Endothelial cell of umbilical vein (primary cell): ENCODE results near the gene BASP1. TPM values are rescaled to one million over a fixed set of nuclear protein-coding genes. Genes with fewer than 3 reads are reported as not detected.

ENCODE experiments used
- BruUV-seq: library from RNA; stranded (reverse); fragments of 400-500 nt; replicated peaks from 2 replicates; lab custom pipeline; 2021; lab: Mats Ljungman, UMichigan
- CTCF ChIA-PET: fragments of 300-600, 350-600 bp; sonication (Branson Sonifier 250); formaldehyde crosslinking; loops from one replicate; lab custom pipeline; 2021; ENCODE audit warnings: antibody characterized with exemption, inconsistent platforms; lab: Charles Lee
- POLR2A ChIA-PET: fragments of 300-600, 350-600 bp; sonication (Branson Sonifier 250); formaldehyde crosslinking; loops from one replicate; lab custom pipeline; 2021; ENCODE audit warnings: antibody characterized with exemption, inconsistent platforms; lab: Charles Lee
- DNase-seq: peaks from one replicate; pipeline ENCODE4 v3.0.0-alpha.2; 2011; ENCODE audit warnings: low read depth, low spot score
- FAIRE-seq: peaks from 2 replicates; lab custom pipeline; 2011; peaks lifted over from hg19 to GRCh38; lab: Jason Lieb, UNC
- H2AFZ ChIP-seq: 2 replicates; pipeline ENCODE4 v1.6.0; 2012; ENCODE audit warnings: low read depth, low read length, control low read depth, inconsistent platforms
- H3K27ac ChIP-seq: 2 replicates; pipeline ENCODE4 v1.5.1; 2011; ENCODE audit warnings: low read depth, mild to moderate bottlenecking, control low read depth, low read length, moderate library complexity; ENCODE audit not compliant: insufficient read depth
- H3K27me3 ChIP-seq, 2 experiments: 2 replicates each; pipeline versions ENCODE4 v1.6.0 to v1.6.1; 2011; ENCODE audit warnings: low read length in 2 of 2, mixed read lengths in 1 of 2; ENCODE audit not compliant: control insufficient read depth in 2 of 2, insufficient read depth in 2 of 2
- H3K36me3 ChIP-seq, 2 experiments: 2 replicates in 1 of 2; 3 replicates in 1 of 2; pipeline ENCODE4 v1.5.1; 2011; ENCODE audit warnings: low read length in 2 of 2, mild to moderate bottlenecking in 1 of 2, moderate library complexity in 1 of 2; ENCODE audit not compliant: control insufficient read depth in 2 of 2, insufficient read depth in 2 of 2; ENCODE audit errors: extremely low read depth in 1 of 2
- H3K4me1 ChIP-seq: 3 replicates; pipeline ENCODE4 v1.5.1; 2011; ENCODE audit warnings: mild to moderate bottlenecking, low read length; ENCODE audit not compliant: control insufficient read depth, insufficient read depth; ENCODE audit errors: extremely low read depth
- H3K4me2 ChIP-seq: 2 replicates; pipeline ENCODE4 v1.6.1; 2011; ENCODE audit warnings: low read length, control low read depth, mixed read lengths; ENCODE audit not compliant: insufficient read depth
- H3K4me3 ChIP-seq, 3 experiments: fragments of 200-600 bp in 1 of 3; sonication (generic), shearing (Covaris generic) in 1 of 3; replicated peaks in 1 of 3; 2 replicates each; pipeline ENCODE4 v1.5.1; 2011 to 2016; ENCODE audit warnings: control low read depth in 3 of 3, low read length in 3 of 3, mild to moderate bottlenecking in 2 of 3, inconsistent platforms in 1 of 3, low read depth in 1 of 3, moderate library complexity in 1 of 3; ENCODE audit not compliant: insufficient read depth in 1 of 3
- H3K79me2 ChIP-seq: 2 replicates; pipeline ENCODE4 v1.6.0; 2012; ENCODE audit warnings: low read length, inconsistent platforms; ENCODE audit not compliant: control insufficient read depth, insufficient read depth
- H3K9ac ChIP-seq: replicated peaks from 2 replicates; pipeline ENCODE3; 2011; ENCODE audit warnings: low read length, control low read depth; ENCODE audit not compliant: insufficient read depth; ENCODE audit errors: extremely low read depth
- H3K9me1 ChIP-seq: replicated peaks from 3 replicates; pipeline ENCODE4 v1.6.0; 2011; ENCODE audit warnings: mild to moderate bottlenecking, low read length; ENCODE audit not compliant: control insufficient read depth, insufficient read depth; ENCODE audit errors: extremely low read depth
- H3K9me3 ChIP-seq: replicated peaks from 2 replicates; pipeline ENCODE4 v1.5.1; 2012; ENCODE audit warnings: low read length, inconsistent platforms; ENCODE audit not compliant: control insufficient read depth, insufficient read depth
- H4K20me1 ChIP-seq: replicated peaks from 2 replicates; pipeline ENCODE3; 2011; ENCODE audit warnings: mild to moderate bottlenecking, low read length; ENCODE audit not compliant: control insufficient read depth, insufficient read depth; ENCODE audit errors: extremely low read depth
- CTCF ChIP-seq, 2 donors: IDR thresholded peaks; 1 replicate in 1 of 2; 2 replicates in 1 of 2; pipeline ENCODE4 v1.5.1; 2011; ENCODE audit warnings: low read length in 2 of 2, mild to moderate bottlenecking in 2 of 2, moderate library complexity in 2 of 2, control low read depth in 1 of 2, inconsistent platforms in 1 of 2, low read depth in 1 of 2; ENCODE audit not compliant: insufficient read depth in 1 of 2; ENCODE audit errors: extremely low read depth in 1 of 2
- EZH2 ChIP-seq: IDR thresholded peaks from 2 replicates; pipeline ENCODE4 v1.6.1; 2012; ENCODE audit warnings: borderline replicate concordance, low read depth, mild to moderate bottlenecking, moderate library complexity, low read length, inconsistent platforms; ENCODE audit not compliant: severe bottlenecking
- FOS ChIP-seq: IDR thresholded peaks from 2 replicates; pipeline ENCODE4 v1.6.1; 2011; ENCODE audit warnings: mild to moderate bottlenecking, low read length, moderate library complexity, borderline replicate concordance; ENCODE audit not compliant: insufficient read depth
- GATA2 ChIP-seq: IDR thresholded peaks from 2 replicates; pipeline ENCODE4 v1.7.0; 2011; ENCODE audit warnings: low read depth, mild to moderate bottlenecking, moderate library complexity, mixed read lengths, low read length; ENCODE audit not compliant: insufficient read length, insufficient read depth
- JUN ChIP-seq: IDR thresholded peaks from 2 replicates; pipeline ENCODE4 v1.6.1; 2011; ENCODE audit warnings: borderline replicate concordance, low read depth; ENCODE audit not compliant: insufficient read length, insufficient read depth
- MAX ChIP-seq: IDR thresholded peaks from 2 replicates; pipeline ENCODE4 v1.6.1; 2011; ENCODE audit not compliant: insufficient read depth, insufficient read length
- MYC ChIP-seq: IDR thresholded peaks from one replicate; pipeline ENCODE4 v1.6.1; 2011; ENCODE audit warnings: mild to moderate bottlenecking, low read depth, low read length
- POLR2A ChIP-seq: IDR thresholded peaks from 2 replicates; pipeline ENCODE4 v1.6.1; 2012; ENCODE audit warnings: low read depth, mild to moderate bottlenecking, control low read depth, low read length
- POLR2AphosphoS5 ChIP-seq: IDR thresholded peaks from 2 replicates; pipeline ENCODE4 v1.6.1; 2012; ENCODE audit warnings: low read depth, mild to moderate bottlenecking, control low read depth, low read length, moderate library complexity; ENCODE audit not compliant: insufficient read depth
- dilution Hi-C: fragments of 300-500 bp; cut with MboI; formaldehyde crosslinking; loops from one replicate; pipeline ENCODE4 v1.15.0; 2019; ENCODE audit warnings: low sequenced_read_pairs; ENCODE audit not compliant: extremely low pct_ligation_motif_present
- intact Hi-C: fragments of 100-400 bp; cut with micrococcal nuclease; formaldehyde crosslinking; loops from one replicate; pipeline ENCODE4 v1.10.0; 2022
- polyA plus RNA-seq, 4 experiments: library from polyadenylated mRNA; depleted of rRNA in 3 of 4; stranded (reverse) in 3 of 4; unstranded in 1 of 4; fragments of >200 nt; gene quantifications; 2 replicates each; pipeline versions ENCODE4 v1.2.1 to v1.2.3, GENCODE V29; 2011 to 2012; ENCODE audit warnings: missing spikeins in 1 of 4
- total RNA-seq: library from RNA; stranded (reverse); gene quantifications from 2 replicates; pipeline ENCODE4 v1.2.3, GENCODE V29; 2021

BASP1 gene
- total and polyA plus RNA-seq, 2 donors (not counting 3 experiments of a cell fraction or from before 2014, with no cell fraction given), result 69.4 to 79.3 TPM

- no peaks in the 10 kb centered on the region for H3K9me3 ChIP-seq
- peaks cover 2% of the 10 kb centered on the region for H4K20me1 ChIP-seq
- CTCF ChIA-PET, result interaction anchor here (1.4 to 2.9 kb wide), 2 partner anchors 15 to 63 kb away, joined by 3 to 12 read pairs; no protein-coding TSS in a partner anchor
- no peak overlapping the region for H3K9ac ChIP-seq
- no peak overlapping the region for H3K4me3 ChIP-seq
- no peak for TF ChIP-seq CTCF (IDR thresholded peaks at IDR 0.05; ENCODE audit: extremely low read depth in 1 of 2, insufficient read depth in 1 of 2, low read depth in 1 of 2, low read length in 2 of 2)
- peak; percentile 26 for TF ChIP-seq POLR2A
- TF ChIP-seq FOS, result no peak
- no peak overlapping the region for H2AFZ ChIP-seq
- H3K79me2 ChIP-seq, result peaks cover 6% of the 10 kb centered on the region
- FAIRE-seq, result no peak
- no peaks in the 10 kb centered on the region for H3K4me1 ChIP-seq
- H3K4me2 ChIP-seq, result no peak overlapping the region
- POLR2A ChIA-PET, result no interaction called here
- dilution Hi-C loops, result no loop called here
- no TSS peak for BruUV-seq
- H3K9me1 ChIP-seq, result no peaks in the 10 kb centered on the region
- peaks cover 8 to 11% of the 10 kb centered on the region in 2 experiments for H3K36me3 ChIP-seq
- no peak for DNase-seq
- intact Hi-C loops, result no loop called here
- no peaks in the 10 kb centered on the region for H3K27me3 ChIP-seq
- H3K27ac ChIP-seq, result no peak overlapping the region
Observed at GRCh38 chr5:17278931-17279330, 61.5 kb downstream of the BASP1 start.

- intact Hi-C loops, result no loop called here
- H2AFZ ChIP-seq, result no peak overlapping the region
- TF ChIP-seq GATA2 (no peak), FOS (no peak), POLR2AphosphoS5 (no peak), MAX (no peak), CTCF (IDR thresholded peaks at IDR 0.05; ENCODE audit: extremely low read depth in 1 of 2, insufficient read depth in 1 of 2, low read depth in 1 of 2, low read length in 2 of 2) (no peak), JUN (no peak), MYC (no peak), EZH2 (no peak), POLR2A (no peak)
- no peaks in the 10 kb centered on the region for H3K4me1 ChIP-seq
- H3K9me3 ChIP-seq, result no peaks in the 10 kb centered on the region
- H3K36me3 ChIP-seq, result peaks cover 8% of the 10 kb centered on the region in 2 experiments
- no peaks in the 10 kb centered on the region for H3K27me3 ChIP-seq
- H3K9ac ChIP-seq, result no peak overlapping the region
- BruUV-seq, result no TSS peak
- dilution Hi-C loops, result no loop called here
- H3K9me1 ChIP-seq, result no peaks in the 10 kb centered on the region
- FAIRE-seq (no peak), DNase-seq (no peak)
- no peak overlapping the region for H3K27ac ChIP-seq
- ChIA-PET CTCF (interaction anchor here (1.0 to 2.9 kb wide), 3 partner anchors 15 to 63 kb away, joined by 3 to 12 read pairs (median 3); no protein-coding TSS in a partner anchor), POLR2A (no interaction called here)
- H3K4me2 ChIP-seq, result no peak overlapping the region
- H4K20me1 ChIP-seq, result peaks cover 2% of the 10 kb centered on the region
- H3K4me3 ChIP-seq, result no peak overlapping the region
- peaks cover under 1% of the 10 kb centered on the region for H3K79me2 ChIP-seq
Observed at GRCh38 chr5:17279487-17279886, 62.1 kb downstream of the BASP1 start.
